Caki2 (cell line): ENCODE results near the gene THSD7B. TPM values are rescaled to one million over a fixed set of nuclear protein-coding genes. Genes with fewer than 3 reads are reported as not detected.

Source experiments
- DNase-seq: peaks from one replicate; pipeline ENCODE4 v3.0.0-alpha.2; 2015; ENCODE audit warnings: low read depth
- in situ Hi-C: cut with HindIII; loops from 2 replicates; pipeline ENCODE4 v1.10.0; 2016; ENCODE audit warnings: low sequenced_read_pairs, low pct_unique_long_range_greater_than_20kb, mixed read lengths
- total RNA-seq: library from RNA; depleted of rRNA; stranded (reverse); fragments of >200 nt; shearing (Covaris generic); gene quantifications from 2 replicates; pipeline ENCODE4 v1.2.3, GENCODE V29; 2014; ENCODE audit warnings: low replicate concordance

The THSD7B gene
- total RNA-seq, 1 experiment from 2014 or later = not detected

- in situ Hi-C loops = no loop called here
Measured at GRCh38 chr2:137165968-137166367, 400.6 kb downstream of the THSD7B start.

DNA sequence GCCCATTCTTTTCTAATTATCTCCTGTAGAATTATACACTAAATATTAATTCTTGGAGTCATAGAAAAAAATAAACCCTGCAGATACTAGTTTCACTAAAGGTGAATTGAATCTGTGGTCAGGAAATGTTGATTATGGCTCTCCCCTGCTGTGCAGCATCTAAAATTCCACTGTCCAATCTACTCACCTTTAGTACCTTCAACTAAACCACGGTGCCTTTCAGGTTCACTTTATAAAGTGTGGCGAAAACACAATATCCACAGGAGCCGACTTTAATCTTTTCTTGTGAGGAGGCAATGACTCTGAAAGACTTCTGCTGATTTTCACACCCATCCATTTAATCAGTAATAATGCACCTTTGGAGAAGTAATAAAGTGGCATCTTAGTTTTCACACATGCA lies 402.3 kb downstream of the THSD7B start:
- in situ Hi-C loops = no loop called here
- no peak for DNase-seq

More at GRCh38 chr2:137165968-137166367, 400.6 kb downstream of the THSD7B start:
- no peak for DNase-seq

DNA sequence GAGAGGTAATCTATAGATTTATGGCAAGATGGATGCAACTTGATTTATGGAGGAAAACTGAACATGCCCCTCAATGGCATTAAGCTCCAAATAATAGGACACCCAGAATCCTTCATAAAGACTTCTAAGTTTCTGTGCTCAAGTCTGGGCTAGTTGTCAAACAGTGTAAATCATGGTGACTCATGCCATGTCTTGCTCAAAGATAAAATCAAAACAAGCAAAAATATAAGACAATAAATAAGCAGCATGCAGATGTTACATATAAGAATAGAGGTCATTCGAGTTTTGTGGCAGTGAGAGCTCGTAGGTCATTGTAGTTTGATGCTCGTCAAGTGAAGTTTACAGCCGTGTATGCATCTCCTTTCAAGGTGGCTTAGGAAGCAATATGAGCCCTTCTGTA lies 403.2 kb downstream of the THSD7B start:
- no peak for DNase-seq
- in situ Hi-C loops = no loop called here

GRCh38 chr2:137172162-137172561 lies 406.8 kb downstream of the THSD7B start:
- peak; percentile 29 for DNase-seq
- in situ Hi-C loops = no loop called here

DNA sequence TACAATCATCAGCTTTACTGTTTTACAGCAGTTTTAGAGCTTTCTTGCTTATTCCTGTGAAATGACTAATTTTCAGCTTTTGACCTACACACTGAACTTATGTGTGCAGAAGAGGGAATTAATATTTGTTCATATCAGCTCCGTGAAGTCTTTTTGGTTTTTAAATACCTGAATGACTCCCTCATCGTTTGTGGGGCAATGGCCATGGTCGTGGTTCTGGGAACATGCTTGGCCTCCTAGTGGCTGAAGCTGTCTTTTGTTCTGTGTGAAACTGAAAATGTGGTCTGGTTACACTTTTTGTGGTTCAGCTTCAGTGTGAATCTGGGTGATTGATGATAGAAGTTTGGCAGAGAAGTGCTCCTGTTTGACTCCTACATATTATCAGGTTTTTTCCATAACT lies 408.1 kb downstream of the THSD7B start:
- in situ Hi-C loops = no loop called here

DNA sequence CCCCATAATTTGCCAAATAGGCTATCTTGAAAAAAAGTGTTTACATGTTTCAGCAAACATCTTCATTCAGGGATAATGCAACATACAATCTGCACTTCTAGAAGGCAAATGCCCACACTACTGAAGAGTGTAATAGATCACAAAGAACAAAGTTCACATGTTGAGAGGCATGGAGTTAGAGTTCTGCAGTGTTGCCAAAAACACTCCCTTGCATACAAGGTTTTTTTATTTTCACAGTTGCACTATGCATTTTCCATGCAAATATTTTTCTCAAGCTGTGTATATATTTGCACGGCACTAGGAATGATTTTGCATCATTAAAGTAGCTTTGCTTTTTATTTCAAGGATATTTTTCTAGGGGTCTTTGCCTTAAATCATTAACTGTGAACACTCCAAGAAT lies 409.9 kb downstream of the THSD7B start:
- DNase-seq = no peak
- in situ Hi-C loops = no loop called here

More for the DNA sequence above, 408.1 kb downstream of the THSD7B start:
- peak; percentile 41 for DNase-seq

GRCh38 chr2:137178951-137179377 lies 413.6 kb downstream of the THSD7B start:
- peak; percentile 67 for DNase-seq
- in situ Hi-C loops = no loop called here

- DNase-seq = no peak
- in situ Hi-C loops = no loop called here
Measured at GRCh38 chr2:137179542-137179941, 414.2 kb downstream of the THSD7B start.

- no peak for DNase-seq
- in situ Hi-C loops = no loop called here
Measured at GRCh38 chr2:137180012-137180411, 414.7 kb downstream of the THSD7B start.

DNA sequence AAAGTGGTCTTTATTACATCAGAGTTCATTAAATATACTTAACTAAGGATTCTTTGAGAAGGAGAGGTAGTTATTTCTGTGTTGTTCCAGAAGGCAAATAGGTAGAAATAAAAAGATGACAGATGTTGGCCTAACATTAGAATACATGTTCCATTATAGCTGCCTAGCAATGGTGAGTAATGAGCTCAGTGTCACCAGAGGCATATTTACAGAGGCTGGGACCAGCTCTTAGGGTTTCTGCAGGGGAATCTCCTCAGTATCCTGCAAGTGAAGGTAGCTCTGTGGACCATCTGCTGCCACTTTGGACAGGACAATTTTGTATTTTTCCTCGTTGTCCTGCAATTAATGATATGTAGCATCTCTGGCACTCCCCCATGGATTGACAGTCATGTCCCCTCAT lies 416.0 kb downstream of the THSD7B start:
- in situ Hi-C loops = no loop called here
- DNase-seq = no peak

- in situ Hi-C loops = no loop called here
- DNase-seq = no peak
Measured at GRCh38 chr2:137182071-137182470, 416.7 kb downstream of the THSD7B start.

- DNase-seq = no peak
- in situ Hi-C loops = no loop called here
Measured at GRCh38 chr2:137183206-137183898, 418.0 kb downstream of the THSD7B start.

GRCh38 chr2:137185378-137186078 lies 420.2 kb downstream of the THSD7B start:
- DNase-seq = no peak
- in situ Hi-C loops = no loop called here

- in situ Hi-C loops = no loop called here
- no peak for DNase-seq
Measured at GRCh38 chr2:137187216-137187615, 421.9 kb downstream of the THSD7B start.

- DNase-seq = no peak
- in situ Hi-C loops = no loop called here
Measured at GRCh38 chr2:137190411-137191195, 425.3 kb downstream of the THSD7B start.

DNA sequence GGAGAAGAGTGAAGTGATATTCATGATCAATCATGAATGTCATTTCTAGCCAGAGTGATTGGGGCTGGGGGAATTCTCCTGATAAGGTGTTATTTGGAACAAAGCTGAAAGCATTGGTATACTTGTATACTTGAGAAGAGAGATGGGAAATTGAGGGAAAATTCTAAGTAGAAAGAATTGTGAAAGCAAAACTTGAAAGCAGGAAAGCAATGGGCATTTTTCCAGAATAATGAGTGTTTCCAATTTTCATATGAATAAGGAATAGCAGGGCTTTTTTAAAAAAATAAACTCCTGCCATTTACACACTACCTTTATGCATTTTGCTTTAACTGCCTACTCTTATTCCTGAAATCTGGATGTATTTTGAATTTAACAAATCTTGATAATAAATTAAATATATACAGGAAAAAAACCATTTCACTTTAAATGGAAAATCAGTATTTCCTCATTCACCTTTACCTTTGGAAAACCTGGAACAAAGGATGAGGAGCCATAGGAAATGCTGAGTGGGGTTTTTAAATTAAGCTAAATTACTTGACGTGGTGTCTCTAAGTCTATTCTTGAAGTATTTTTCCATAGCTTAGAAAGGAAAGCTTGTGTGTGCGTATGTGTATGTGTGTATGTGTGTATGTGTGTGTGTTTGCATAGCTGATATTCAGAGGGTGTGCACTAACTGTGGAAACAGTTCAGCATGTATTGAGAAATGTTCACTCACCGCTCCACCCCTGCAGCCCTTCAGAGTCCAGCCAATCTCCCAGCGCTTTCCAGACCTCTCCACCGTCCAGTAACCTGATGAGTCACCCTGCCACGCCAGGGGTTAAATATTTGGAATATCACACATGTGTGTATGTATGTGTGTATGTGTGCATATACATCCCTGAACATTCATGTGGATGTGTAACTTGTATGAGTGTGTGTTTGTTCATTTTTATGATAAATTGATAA lies 427.3 kb downstream of the THSD7B start:
- in situ Hi-C loops = no loop called here
- DNase-seq = no peak

- DNase-seq = no peak
Measured at GRCh38 chr2:137193401-137193800, 428.1 kb downstream of the THSD7B start.

DNA sequence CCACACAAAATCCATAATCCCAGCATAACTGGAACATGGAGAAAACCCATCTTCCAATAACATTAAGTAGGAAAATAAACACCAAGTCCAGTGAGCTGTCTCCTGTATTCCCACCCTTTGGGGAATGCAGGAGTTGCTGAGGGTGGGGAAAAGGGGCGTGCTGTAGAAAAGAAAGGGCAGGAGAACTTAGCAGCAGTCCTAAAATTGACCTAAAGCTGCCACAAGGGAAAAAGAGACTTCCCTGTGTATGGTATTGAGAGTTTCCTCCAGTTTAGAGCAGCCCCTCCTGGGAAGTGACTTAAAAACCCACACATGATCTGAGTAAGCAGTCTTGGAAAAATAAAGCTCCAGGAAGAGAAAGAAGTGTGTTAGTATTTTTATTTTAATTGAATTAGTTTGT lies 428.8 kb downstream of the THSD7B start:
- no peak for DNase-seq
- in situ Hi-C loops = no loop called here

More at GRCh38 chr2:137193401-137193800, 428.1 kb downstream of the THSD7B start:
- in situ Hi-C loops = no loop called here
